Stimulated activated CD8-positive, alpha-beta memory T cell treated with anti-CD3 and anti-CD28 coated beads, Interleukin-15, amount 100 ng/mL, for 4 hours (primary cell): ENCODE results near the gene UNKL.

Experiments used
- DNase-seq, 2 donors: peaks; one replicate each; pipeline ENCODE4 v3.0.0-alpha.2; 2020; ENCODE audit warnings: low read depth in 2 of 2

Gene UNKL

DNA sequence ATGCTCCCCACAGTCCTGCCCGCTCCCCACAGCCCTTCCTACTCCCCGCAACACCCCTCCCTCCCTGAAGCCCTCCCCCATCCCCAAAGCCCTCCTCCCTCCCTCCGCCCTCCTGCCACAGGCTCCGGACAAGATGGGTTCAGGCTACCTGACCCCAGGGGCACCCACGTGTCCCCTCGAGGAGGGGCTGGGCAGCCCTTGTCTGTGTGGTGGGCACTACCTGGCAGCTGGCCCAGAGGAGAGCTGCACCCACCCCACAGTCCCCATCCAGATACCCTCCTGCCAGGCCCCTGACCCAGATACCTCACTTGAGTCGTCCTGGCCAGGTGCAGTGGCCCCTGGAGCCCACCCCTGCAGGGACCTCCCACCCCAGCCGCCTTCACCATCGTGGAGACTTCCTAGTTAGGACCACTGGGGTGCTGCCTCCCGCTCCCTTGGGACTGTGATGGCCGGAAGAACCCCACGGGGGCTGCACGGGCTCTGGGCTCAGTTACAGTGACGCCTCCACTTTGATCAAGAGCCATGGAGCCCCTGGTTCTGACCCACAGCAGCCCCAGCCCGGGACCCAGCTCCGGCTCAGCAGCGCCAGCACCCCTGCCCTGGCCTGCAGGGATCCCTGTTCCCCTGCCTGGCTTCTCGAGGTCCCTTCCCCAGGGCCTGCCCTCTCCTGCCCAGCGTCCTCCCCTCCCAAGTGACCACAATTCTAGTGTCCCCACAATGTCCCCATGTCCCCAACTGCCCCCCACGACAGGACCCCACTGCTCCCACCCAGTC, 17.2 kb upstream of the UNKL start:
- no peak for DNase-seq

GRCh38 chr16:1430759-1431496, 16.4 kb upstream of the UNKL start, which contains the start of gene PERCC1:
PERCC1 (plus strand) TSS chr16:1431078; CDS start chr16:1432594, 1,516 bp downstream.
- DNase-seq = no peak

- DNase-seq = no peak
Observed at GRCh38 chr16:1430214-1430758, 15.8 kb upstream of the UNKL start.

DNA sequence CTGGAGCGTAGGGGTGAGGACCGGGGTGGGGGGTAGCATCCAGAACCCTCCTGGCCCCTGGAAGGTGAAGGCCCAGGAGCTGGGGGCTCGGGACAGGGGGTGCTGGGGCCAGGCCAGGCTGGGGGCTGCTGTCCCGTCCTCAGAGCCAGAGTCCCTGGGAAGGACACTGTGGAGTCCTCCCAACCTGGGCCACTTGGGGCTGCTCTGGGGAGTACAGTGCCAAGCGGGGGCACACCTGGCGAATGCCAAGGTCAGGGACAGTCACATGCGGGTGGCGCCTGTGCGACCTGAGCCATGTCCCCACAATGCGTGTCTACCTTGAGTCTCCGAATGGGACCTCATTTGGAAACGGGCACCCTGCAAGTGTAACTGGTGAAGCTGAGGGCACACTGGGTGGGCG, 15.1 kb upstream of the UNKL start:
- no peak for DNase-seq

DNA sequence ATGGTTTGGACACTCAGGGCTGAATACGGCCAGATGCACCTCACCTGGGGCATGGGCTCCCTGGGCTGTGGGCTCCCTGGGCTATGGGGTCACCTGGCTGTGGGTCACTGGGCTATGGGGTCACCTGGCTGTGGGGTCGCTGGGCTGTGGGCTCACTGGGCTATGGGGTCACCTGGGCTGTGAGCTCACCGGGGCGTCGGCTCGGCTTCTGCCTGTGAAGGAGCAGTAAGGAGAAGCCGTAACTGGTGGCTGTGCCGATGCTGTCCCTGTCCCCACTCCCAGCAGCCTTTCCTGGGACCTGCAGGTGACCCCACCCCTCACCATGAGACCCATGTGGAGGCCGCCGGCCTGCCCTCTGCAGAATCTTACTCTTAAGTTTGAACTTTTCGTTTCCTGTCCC, 14.5 kb upstream of the UNKL start:
- DNase-seq = no peak

- DNase-seq = no peak
Observed at GRCh38 chr16:1428511-1428910, 14.0 kb upstream of the UNKL start.

DNA sequence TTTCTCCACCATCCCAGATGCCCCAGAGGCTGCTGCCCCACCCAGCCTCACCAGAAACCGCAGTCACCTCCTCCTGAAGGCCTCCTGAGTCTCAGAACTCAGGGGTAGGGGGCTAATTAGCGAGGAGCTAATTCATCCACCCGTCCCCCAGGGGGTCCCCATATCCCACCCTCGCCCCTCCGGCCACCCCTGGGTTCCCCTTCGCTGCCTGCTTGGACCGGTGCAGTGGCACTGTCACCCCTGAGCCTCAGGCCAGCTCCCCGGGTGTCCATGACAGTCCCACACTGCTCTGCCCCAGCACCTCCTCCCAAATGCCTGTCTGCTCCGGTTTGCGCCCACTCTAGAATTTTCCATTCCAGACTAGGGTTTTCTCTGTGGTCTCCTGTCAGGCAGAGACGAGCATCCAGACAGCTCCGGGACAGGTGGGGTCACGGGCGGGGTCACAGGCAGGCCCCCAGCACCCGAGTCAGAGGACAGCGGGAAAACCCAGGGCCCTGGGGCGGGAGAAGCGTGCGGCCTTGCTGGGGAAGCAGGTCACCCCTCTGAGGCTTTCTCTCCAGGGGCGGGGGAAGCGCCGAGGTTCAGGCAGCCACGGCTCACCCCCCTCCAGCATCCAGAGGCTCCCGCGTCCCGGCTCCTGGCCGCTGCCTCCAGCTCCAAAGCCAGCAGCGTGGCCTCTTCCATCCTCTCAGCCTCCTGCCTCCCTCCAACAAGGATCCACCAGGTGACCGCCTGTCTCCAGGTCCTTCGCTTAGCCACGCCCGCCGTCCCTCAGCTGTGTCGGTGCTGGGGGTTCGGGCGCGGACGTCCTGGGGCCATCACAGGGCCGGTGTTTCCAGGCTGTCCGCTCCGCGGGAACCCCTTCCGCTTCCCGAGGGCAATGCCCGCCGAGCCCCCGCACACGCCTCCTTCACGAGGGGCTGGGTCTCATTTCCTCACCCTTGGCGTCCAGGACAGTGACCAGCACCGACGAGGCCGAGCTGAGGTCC, 13.3 kb upstream of the UNKL start:
- DNase-seq = no peak

DNA sequence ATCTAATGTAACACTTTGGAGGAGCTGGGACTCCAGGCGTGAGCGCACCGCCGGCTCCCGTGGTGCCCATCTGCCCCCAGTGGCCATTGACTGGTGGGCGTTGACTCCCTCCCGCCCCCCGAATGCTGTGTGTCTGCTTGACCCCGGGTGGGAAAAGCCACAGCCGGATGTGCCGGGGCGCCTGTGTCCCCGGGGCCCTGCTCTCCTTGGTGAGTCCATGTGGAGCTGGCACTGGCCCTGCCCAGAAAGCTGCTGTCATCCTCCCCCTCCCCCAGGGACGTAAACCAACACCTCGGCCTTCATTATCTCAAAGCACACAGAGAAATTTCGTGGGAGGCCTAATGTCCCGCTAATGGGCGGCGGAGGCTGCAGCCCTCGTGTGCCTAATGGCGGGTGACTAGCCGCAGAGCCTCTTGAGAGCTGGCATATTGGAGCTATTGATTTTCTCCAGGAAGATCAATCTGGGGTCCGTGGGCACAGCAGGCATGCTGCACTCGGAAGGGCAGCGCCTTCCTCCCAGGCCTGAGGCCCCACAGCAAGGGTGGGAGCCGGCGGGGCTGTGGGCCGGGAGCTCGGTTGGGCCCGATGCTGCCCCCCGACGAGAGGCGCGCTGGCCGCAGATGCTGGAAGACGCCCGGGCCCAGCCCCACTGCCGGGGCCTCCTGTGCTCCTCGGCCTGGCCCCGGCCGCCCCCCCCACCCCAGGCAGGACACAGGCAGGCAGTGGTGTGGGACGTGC, 12.4 kb upstream of the UNKL start:
- DNase-seq = no peak

GRCh38 chr16:1425616-1426370, 11.3 kb upstream of the UNKL start:
- DNase-seq = no peak

DNA sequence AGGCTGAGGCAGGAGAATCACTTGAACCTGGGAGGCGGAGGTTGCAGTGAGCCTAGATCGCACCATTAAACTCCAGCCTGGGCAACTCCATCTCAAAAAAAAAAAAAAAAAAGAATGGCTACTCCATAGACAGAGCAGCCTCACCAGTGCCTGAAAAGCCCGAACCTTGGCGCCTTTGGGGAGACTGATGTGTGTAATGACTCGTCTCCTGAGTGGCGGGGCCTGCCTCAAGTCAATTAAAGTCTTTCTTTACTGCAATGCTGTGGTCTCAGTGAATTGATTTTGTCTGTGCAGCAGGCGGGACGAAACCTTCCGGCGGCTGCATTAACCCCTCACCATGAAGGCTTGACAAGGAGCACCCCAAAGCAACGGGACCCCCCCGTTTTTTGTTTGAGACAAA, 9.5 kb upstream of the UNKL start:
- no peak for DNase-seq

- no peak for DNase-seq
Observed at GRCh38 chr16:1422076-1422475, 7.6 kb upstream of the UNKL start.

GRCh38 chr16:1420111-1420539, 5.6 kb upstream of the UNKL start:
- DNase-seq = no peak

- no peak for DNase-seq
Observed at GRCh38 chr16:1416521-1416941, 2.0 kb upstream of the UNKL start.

DNA sequence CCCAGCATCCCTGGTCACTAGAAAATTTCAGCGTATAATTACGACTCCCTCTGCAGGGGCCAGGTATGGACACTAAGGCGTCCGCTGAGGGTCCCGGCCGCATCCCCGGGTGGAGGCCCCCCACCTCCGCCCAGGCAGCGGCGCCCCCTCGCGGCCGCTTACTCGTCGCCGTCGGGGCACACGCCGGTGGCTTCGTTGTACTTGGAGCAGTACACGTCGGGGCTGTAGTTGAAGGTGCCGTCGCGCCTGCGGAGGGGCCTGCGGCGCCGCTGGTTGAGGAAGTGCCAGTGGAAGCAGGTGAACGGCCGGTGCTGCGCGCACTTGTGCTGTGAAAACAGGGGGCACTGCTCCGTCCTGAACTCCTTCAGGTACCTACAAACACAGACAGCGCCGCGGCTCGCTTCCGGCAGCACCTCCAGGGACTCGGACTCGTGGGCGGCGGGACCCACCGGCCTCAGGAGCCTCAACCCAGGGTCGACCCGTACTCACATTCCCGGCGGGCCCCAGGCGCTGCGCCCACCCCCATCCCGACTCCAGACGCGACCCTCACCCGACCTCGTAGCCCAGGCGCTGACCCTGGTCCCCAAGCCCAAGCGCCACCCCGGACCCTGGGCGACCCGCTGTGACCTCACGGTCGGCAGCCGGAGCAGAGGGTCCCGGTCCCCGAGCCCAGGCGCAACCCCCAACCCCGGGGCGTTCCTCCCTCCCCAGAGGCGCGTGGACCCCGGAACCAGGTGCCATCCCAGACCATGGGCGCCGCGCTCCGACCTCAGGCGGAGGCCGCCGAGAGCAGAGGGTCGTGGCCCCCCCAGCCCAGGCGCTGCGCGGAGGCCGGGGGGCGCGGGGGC, 596 bp downstream of the UNKL start:
- DNase-seq = peak in 1 of 2 donors; percentile 28

- DNase-seq = no peak
Observed at GRCh38 chr16:1412847-1413246, 1.7 kb downstream of the UNKL start.

DNA sequence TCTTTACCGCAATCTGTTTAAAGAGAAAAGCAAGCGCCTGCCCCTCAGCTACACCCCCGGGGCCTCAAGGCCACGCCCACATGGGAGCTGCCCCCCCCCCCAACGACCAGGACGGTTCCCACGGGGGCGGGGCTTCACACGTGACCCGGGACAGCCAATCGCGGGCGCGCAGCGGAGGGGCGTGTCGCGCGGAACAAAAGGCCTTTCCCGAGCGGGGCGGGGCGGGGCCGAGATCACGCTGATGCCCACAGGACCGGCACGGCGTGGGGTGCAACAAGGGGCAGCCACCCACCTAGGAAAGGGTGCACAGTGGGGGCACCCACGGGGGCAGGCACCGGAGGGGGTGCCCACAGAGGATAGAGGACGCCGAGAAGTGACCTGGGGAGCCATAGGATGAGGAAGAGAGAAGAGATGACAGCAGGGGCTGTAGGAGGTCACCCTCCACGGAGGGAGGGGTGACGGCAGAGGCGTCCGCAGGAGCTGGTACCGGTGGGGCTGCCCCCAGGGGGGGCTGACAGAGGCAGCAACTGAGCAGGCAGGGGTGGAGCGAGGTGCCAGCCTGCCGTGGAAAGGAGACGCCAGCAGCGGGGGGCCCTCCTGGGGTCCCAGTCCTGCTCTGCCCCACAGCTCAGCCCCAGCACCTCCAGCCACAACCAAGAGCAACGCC, 6.2 kb downstream of the UNKL start:
- DNase-seq = peak; percentile 89 to 92

- DNase-seq = no peak
Observed at GRCh38 chr16:1407753-1408152, 6.8 kb downstream of the UNKL start.

DNA sequence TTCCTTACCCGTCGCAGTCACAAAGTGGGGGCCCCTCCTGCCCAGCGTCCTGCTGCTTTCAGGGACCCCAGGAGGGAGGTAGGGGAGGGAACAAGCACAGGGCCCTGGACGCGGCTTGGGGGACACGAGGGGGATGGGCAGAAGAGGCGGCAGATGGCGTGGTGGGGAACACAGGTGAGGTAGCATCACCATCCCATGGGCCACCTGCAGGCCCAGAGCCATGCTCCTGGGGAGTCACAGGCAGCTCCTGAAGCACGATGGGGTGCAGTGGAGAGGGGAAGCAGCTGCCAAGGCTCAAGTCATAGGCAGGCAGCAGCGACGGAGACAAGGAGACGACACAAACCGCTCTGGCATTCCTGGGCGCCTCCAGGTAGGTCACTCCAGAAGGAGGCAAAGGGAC, 10.8 kb downstream of the UNKL start:
- DNase-seq = no peak

DNA sequence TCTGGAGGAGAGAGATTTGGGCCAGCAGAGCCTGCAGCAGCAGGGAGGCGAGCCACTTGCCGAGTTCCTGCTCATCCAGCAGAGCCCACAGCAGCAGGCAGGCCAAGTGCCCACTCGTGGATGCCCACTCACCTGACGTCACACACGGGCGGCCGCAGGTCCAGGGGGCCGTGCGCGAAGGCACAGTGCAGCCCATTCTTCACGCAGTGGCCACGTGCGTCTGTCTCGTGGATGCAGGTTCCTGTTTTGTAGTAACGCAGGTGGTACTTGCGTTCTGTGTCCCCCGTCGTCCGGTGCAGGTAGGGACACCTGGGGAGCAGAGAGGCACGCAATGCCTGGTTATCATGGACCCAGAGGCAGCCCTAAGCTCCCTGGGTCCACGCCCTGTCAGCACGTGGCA, 11.5 kb downstream of the UNKL start:
- no peak for DNase-seq
